ENCODE measurements around the gene JMJD1C. TPM values are rescaled to one million over a fixed set of nuclear protein-coding genes. Genes with fewer than 3 reads are reported as not detected.

The JMJD1C gene
- total and polyA plus RNA-seq, 2 donors (not counting 3 experiments of a cell fraction or from before 2014, with no cell fraction given): 32.1 to 97.1 TPM

- no peaks in the 10 kb centered on the region for H3K27me3 ChIP-seq (ENCODE audit: control insufficient read depth in 2 of 2, insufficient read depth in 2 of 2, low read length in 2 of 2)
- BruUV-seq (replicated peaks): no TSS peak
- H3K9ac ChIP-seq (replicated peaks; ENCODE audit: extremely low read depth, insufficient read depth, low read length): no peak overlapping the region
- H3K4me1 ChIP-seq (ENCODE audit: control insufficient read depth, extremely low read depth, insufficient read depth, low read length): no peaks in the 10 kb centered on the region
- intact Hi-C loops (cut with micrococcal nuclease) (no loop called here), dilution Hi-C loops (cut with MboI; ENCODE audit: extremely low pct_ligation_motif_present, low sequenced_read_pairs) (no loop called here)
- FAIRE-seq: no peak
- POLR2A ChIA-PET: interaction anchor here (0.7 kb wide), 1 partner anchor 165 kb away, joined by 4 read pairs; no protein-coding TSS in a partner anchor
- no peaks in the 10 kb centered on the region for H3K9me1 ChIP-seq (replicated peaks; ENCODE audit: control insufficient read depth, extremely low read depth, insufficient read depth, low read length)
- no peak for DNase-seq (ENCODE audit: low read depth, low spot score)
- H2AFZ ChIP-seq (ENCODE audit: low read depth, low read length): no peak overlapping the region
- H3K36me3 ChIP-seq (ENCODE audit: control insufficient read depth in 2 of 2, extremely low read depth in 1 of 2, insufficient read depth in 2 of 2, low read length in 2 of 2): no peaks in the 10 kb centered on the region
- peaks cover 37% of the 10 kb centered on the region for H3K79me2 ChIP-seq (ENCODE audit: control insufficient read depth, insufficient read depth, low read length)
- H3K4me2 ChIP-seq (ENCODE audit: insufficient read depth, low read length): no peak overlapping the region
- CTCF ChIA-PET: no interaction called here
- H4K20me1 ChIP-seq (replicated peaks; ENCODE audit: control insufficient read depth, extremely low read depth, insufficient read depth, low read length): no peaks in the 10 kb centered on the region
- H3K9me3 ChIP-seq (replicated peaks; ENCODE audit: control insufficient read depth, insufficient read depth, low read length): no peaks in the 10 kb centered on the region
- H3K4me3 ChIP-seq (replicated peaks in 1 of 3; ENCODE audit: insufficient read depth in 1 of 3, low read depth in 1 of 3, low read length in 3 of 3): no peak overlapping the region
- TF ChIP-seq CTCF (IDR thresholded peaks at IDR 0.05; ENCODE audit: extremely low read depth in 1 of 2, insufficient read depth in 1 of 2, low read depth in 1 of 2, low read length in 2 of 2) (no peak), EZH2 (IDR thresholded peaks at IDR 0.05; ENCODE audit: borderline replicate concordance, low read depth, low read length, severe bottlenecking) (no peak), JUN (IDR thresholded peaks at IDR 0.05; ENCODE audit: borderline replicate concordance, insufficient read depth, insufficient read length, low read depth) (no peak), GATA2 (IDR thresholded peaks at IDR 0.05; ENCODE audit: insufficient read depth, insufficient read length, low read depth, low read length) (no peak)
- H3K27ac ChIP-seq (ENCODE audit: insufficient read depth, low read depth, low read length): no peak overlapping the region
Measured at GRCh38 chr10:63489838-63490237, 24.1 kb upstream of the JMJD1C start.

GRCh38 chr10:63487990-63488389 is 22.2 kb upstream of the JMJD1C start:
- Histone ChIP-seq H3K27me3 (ENCODE audit: control insufficient read depth in 2 of 2, insufficient read depth in 2 of 2, low read length in 2 of 2) (no peaks in the 10 kb centered on the region), H3K4me1 (ENCODE audit: control insufficient read depth, extremely low read depth, insufficient read depth, low read length) (no peaks in the 10 kb centered on the region), H3K9ac (replicated peaks; ENCODE audit: extremely low read depth, insufficient read depth, low read length) (no peak overlapping the region), H2AFZ (ENCODE audit: low read depth, low read length) (no peak overlapping the region), H3K36me3 (ENCODE audit: control insufficient read depth in 2 of 2, extremely low read depth in 1 of 2, insufficient read depth in 2 of 2, low read length in 2 of 2) (no peaks in the 10 kb centered on the region), H3K4me2 (ENCODE audit: insufficient read depth, low read length) (no peak overlapping the region), H3K4me3 (replicated peaks in 1 of 3; ENCODE audit: insufficient read depth in 1 of 3, low read depth in 1 of 3, low read length in 3 of 3) (no peak overlapping the region), H4K20me1 (replicated peaks; ENCODE audit: control insufficient read depth, extremely low read depth, insufficient read depth, low read length) (peaks cover 2% of the 10 kb centered on the region), H3K9me3 (replicated peaks; ENCODE audit: control insufficient read depth, insufficient read depth, low read length) (no peaks in the 10 kb centered on the region), H3K27ac (ENCODE audit: insufficient read depth, low read depth, low read length) (no peak overlapping the region), H3K79me2 (ENCODE audit: control insufficient read depth, insufficient read depth, low read length) (peaks cover 39% of the 10 kb centered on the region), H3K9me1 (replicated peaks; ENCODE audit: control insufficient read depth, extremely low read depth, insufficient read depth, low read length) (no peaks in the 10 kb centered on the region)
- CTCF ChIA-PET: no interaction called here
- intact Hi-C loops (cut with micrococcal nuclease) (no loop called here), dilution Hi-C loops (cut with MboI; ENCODE audit: extremely low pct_ligation_motif_present, low sequenced_read_pairs) (no loop called here)
- TF ChIP-seq POLR2AphosphoS5 (IDR thresholded peaks at IDR 0.05; ENCODE audit: insufficient read depth, low read depth, low read length) (no peak), FOS (IDR thresholded peaks at IDR 0.05; ENCODE audit: borderline replicate concordance, insufficient read depth, low read length) (no peak), JUN (IDR thresholded peaks at IDR 0.05; ENCODE audit: borderline replicate concordance, insufficient read depth, insufficient read length, low read depth) (no peak), GATA2 (IDR thresholded peaks at IDR 0.05; ENCODE audit: insufficient read depth, insufficient read length, low read depth, low read length) (no peak), MYC (IDR thresholded peaks at IDR 0.05; ENCODE audit: low read depth, low read length) (no peak), EZH2 (IDR thresholded peaks at IDR 0.05; ENCODE audit: borderline replicate concordance, low read depth, low read length, severe bottlenecking) (no peak), MAX (IDR thresholded peaks at IDR 0.05; ENCODE audit: insufficient read depth, insufficient read length) (no peak), CTCF (IDR thresholded peaks at IDR 0.05; ENCODE audit: extremely low read depth in 1 of 2, insufficient read depth in 1 of 2, low read depth in 1 of 2, low read length in 2 of 2) (no peak), POLR2A (IDR thresholded peaks at IDR 0.05; ENCODE audit: low read depth, low read length) (no peak)
- POLR2A ChIA-PET: no interaction called here
- FAIRE-seq (no peak), DNase-seq (ENCODE audit: low read depth, low spot score) (no peak)
- BruUV-seq (replicated peaks): no TSS peak

All from endothelial cell of umbilical vein (primary cell).